ENCODE data around the gene ASIC4. TPM values are rescaled to one million over a fixed set of nuclear protein-coding genes. Genes with fewer than 3 reads are reported as not detected.

The ASIC4 gene
- total and polyA plus RNA-seq, 2 of the 13 experiments (the other 11 are each of a cell fraction or from before 2014, with no cell fraction given) = 0.03 TPM; not detected in 1

GRCh38 chr2:219552382-219553167 lies 38.3 kb downstream of the ASIC4 start (continued):
- TF ChIP-seq ZSCAN25 (CRISPR knock-in tag; IDR thresholded peaks at IDR 0.05) = no peak
- TF ChIP-seq HNF4G (IDR thresholded peaks at IDR 0.05; ENCODE audit: borderline replicate concordance, low read depth, low read length) = no peak
- TF ChIP-seq HNF4G (CRISPR knock-in tag; IDR thresholded peaks at IDR 0.05; ENCODE audit: borderline replicate concordance, low read depth) = no peak
- TF ChIP-seq RCOR2 (CRISPR knock-in tag; IDR thresholded peaks at IDR 0.05) = no peak
- peak; percentile 73; the same call in 1 of the 2 replicates for TF ChIP-seq GTF3A (CRISPR knock-in tag; conservative IDR thresholded peaks at IDR 0.05)
- TF ChIP-seq BATF2 (CRISPR knock-in tag; IDR thresholded peaks at IDR 0.05) = peak; percentile 91
- peak; percentile 87 for TF ChIP-seq ATF7-NPFF (CRISPR knock-in tag; IDR thresholded peaks at IDR 0.05; ENCODE audit: low read depth)
- peak; percentile 75; the same call in 1 of the 2 replicates for TF ChIP-seq ZSCAN21 (CRISPR knock-in tag; IDR thresholded peaks at IDR 0.05; ENCODE audit: borderline replicate concordance)
- peak; percentile 92 for TF ChIP-seq POGK (CRISPR knock-in tag; conservative IDR thresholded peaks at IDR 0.05)
- no peak for TF ChIP-seq ZNF136 (CRISPR knock-in tag; IDR thresholded peaks at IDR 0.05; ENCODE audit: low read depth)
- 0 out of 2 replicates have a peak, but pooled peaks have one; percentile 63 for TF ChIP-seq ZFYVE20 (CRISPR knock-in tag; IDR thresholded peaks at IDR 0.05; ENCODE audit: borderline replicate concordance, low read depth)
- TF ChIP-seq SRSF9 (IDR thresholded peaks at IDR 0.05; ENCODE audit: borderline replicate concordance, insufficient read depth, low read depth, low read length, poor library complexity, severe bottlenecking) = no peak
- 0 out of 2 replicates have a peak, but pooled peaks have one; percentile 75 for TF ChIP-seq ZNF513 (CRISPR knock-in tag; conservative IDR thresholded peaks at IDR 0.05)
- TF ChIP-seq GATA4 (IDR thresholded peaks at IDR 0.05; ENCODE audit: borderline replicate concordance, low read depth) = no peak
- TF ChIP-seq SALL1 (CRISPR knock-in tag; IDR thresholded peaks at IDR 0.05) = peak; percentile 84
- TF ChIP-seq SAP130 (CRISPR knock-in tag; IDR thresholded peaks at IDR 0.05; ENCODE audit: low read depth) = peak; percentile 78
- no peak for TF ChIP-seq USF2 (IDR thresholded peaks at IDR 0.05; ENCODE audit: low read depth, low read length)
- TF ChIP-seq USF2 (CRISPR knock-in tag; IDR thresholded peaks at IDR 0.05; ENCODE audit: borderline replicate concordance) = peak; percentile 54; the same call in 1 of the 2 replicates
- TF ChIP-seq RBAK (CRISPR knock-in tag; IDR thresholded peaks at IDR 0.05) = no peak
- 0 out of 2 replicates have a peak, but pooled peaks have one; percentile 37 for TF ChIP-seq ZBTB44 (CRISPR knock-in tag; IDR thresholded peaks at IDR 0.05)
- peak; percentile 97 for TF ChIP-seq ZNF678 (CRISPR knock-in tag; IDR thresholded peaks at IDR 0.05)

Measured in HepG2 (cell line).